Testis (tissue), 2 donors: ENCODE results near the gene SMIM3.

Experiments
- CTCF ChIP-seq, 3 experiments: fragments of 450-650 bp in 2 of 3; fragments of 200-600 bp in 1 of 3; sonication (generic) in 1 of 3; IDR thresholded peaks; one replicate each; pipeline ENCODE4 v1.5.1; 2016 to 2019; ENCODE audit warnings: antibody characterized with exemption in 3 of 3, mild to moderate bottlenecking in 2 of 3, moderate library complexity in 1 of 3
- POLR2A ChIP-seq: fragments of 450-650 bp; IDR thresholded peaks from one replicate; pipeline ENCODE4 v1.6.1; 2017; ENCODE audit warnings: antibody characterized with exemption, mild to moderate bottlenecking, moderate library complexity

GRCh38 chr5:150788977-150789376, 10.4 kb downstream of the SMIM3 start:
- TF ChIP-seq CTCF (IDR thresholded peaks at IDR 0.05) (no peak), POLR2A (no peak)
